GM23338 (cell line): ENCODE data around the gene PDE2A. TPM values are rescaled to one million over a fixed set of nuclear protein-coding genes. Genes with fewer than 3 reads are reported as not detected.
A peak's percentile ranks its signal among the peaks of the same experiment; 100 is the strongest.

Experiments used
- ATAC-seq: fragments of 200-7000 bp; cut with Tn5 transposase; 3 replicates; pipeline ENCODE4 v1.9.1; 2020
- DNase-seq: peaks from one replicate; pipeline ENCODE4 v3.0.0-alpha.2; 2015; ENCODE audit warnings: low spot score
- H2AFZ ChIP-seq: fragments of 200-600 bp; sonication (generic); 2 replicates; pipeline ENCODE4 v1.8.0; 2016; ENCODE audit warnings: antibody characterized with exemption, mild to moderate bottlenecking, moderate library complexity
- H3F3A ChIP-seq: fragments of 200-600 bp; sonication (generic); replicated peaks from 2 replicates; pipeline ENCODE4 v1.8.0; 2017; ENCODE audit warnings: antibody characterized with exemption, mixed run types, low read depth
- H3K27ac ChIP-seq: fragments of 200-600 bp; sonication (generic); 2 replicates; pipeline ENCODE4 v1.6.1; 2016; ENCODE audit warnings: low read depth
- H3K27me3 ChIP-seq: fragments of 200-600 bp; sonication (generic); 2 replicates; pipeline ENCODE4 v1.8.0; 2016; ENCODE audit warnings: mild to moderate bottlenecking, mixed run types, moderate library complexity; ENCODE audit not compliant: insufficient read depth
- H3K36me3 ChIP-seq: fragments of 200-600 bp; sonication (generic); 2 replicates; pipeline ENCODE4 v1.8.0; 2016; ENCODE audit warnings: mild to moderate bottlenecking; ENCODE audit not compliant: insufficient read depth
- H3K4me1 ChIP-seq: fragments of 200-600 bp; sonication (generic); 2 replicates; pipeline ENCODE4 v1.8.0; 2016; ENCODE audit warnings: mild to moderate bottlenecking, moderate library complexity; ENCODE audit not compliant: insufficient read depth
- H3K4me2 ChIP-seq: fragments of 200-600 bp; sonication (generic); 2 replicates; pipeline ENCODE4 v1.7.1; 2017; ENCODE audit warnings: mixed run types
- H3K4me3 ChIP-seq: fragments of 200-600 bp; sonication (generic); 2 replicates; pipeline ENCODE4 v1.6.1; 2016; ENCODE audit warnings: mixed run types
- H3K79me2 ChIP-seq: fragments of 200-600 bp; sonication (generic); replicated peaks from 2 replicates; pipeline ENCODE4 v1.8.0; 2017; ENCODE audit warnings: mild to moderate bottlenecking; ENCODE audit not compliant: insufficient read depth
- H3K9me2 ChIP-seq: fragments of 200-600 bp; sonication (generic); 2 replicates; pipeline ENCODE4 v1.8.0; 2017; ENCODE audit not compliant: insufficient read depth
- H4K20me1 ChIP-seq: fragments of 200-600 bp; sonication (generic); replicated peaks from 2 replicates; pipeline ENCODE4 v1.8.0; 2017; ENCODE audit warnings: mild to moderate bottlenecking; ENCODE audit not compliant: insufficient read depth
- H3K27ac Mint-ChIP-seq: 2 replicates; pipeline ENCODE4 v1.8.0; 2020; ENCODE audit warnings: inconsistent platforms, mild to moderate bottlenecking, moderate library complexity, mixed read lengths
- H3K27me3 Mint-ChIP-seq: 3 replicates; pipeline ENCODE4 v1.8.0; 2022; ENCODE audit warnings: low read depth, mild to moderate bottlenecking, moderate library complexity, mixed read lengths, inconsistent platforms; ENCODE audit not compliant: insufficient read depth, poor library complexity
- H3K36me3 Mint-ChIP-seq: 3 replicates; pipeline ENCODE4 v1.8.0; 2021; ENCODE audit warnings: low read depth, mild to moderate bottlenecking, inconsistent platforms, moderate library complexity, mixed read lengths
- H3K4me1 Mint-ChIP-seq: 3 replicates; pipeline ENCODE4 v1.8.0; 2020; ENCODE audit warnings: mild to moderate bottlenecking, inconsistent platforms, mixed read lengths
- H3K4me3 Mint-ChIP-seq: 3 replicates; pipeline ENCODE4 v1.8.0; 2021; ENCODE audit warnings: moderate library complexity, mild to moderate bottlenecking, inconsistent platforms, mixed read lengths
- H3K9me3 Mint-ChIP-seq: 3 replicates; pipeline ENCODE4 v1.8.0; 2020; ENCODE audit warnings: moderate library complexity, mild to moderate bottlenecking, inconsistent platforms, mixed read lengths
- CREB1 ChIP-seq: fragments of 250-450 bp; sonication (Bioruptor Pico); IDR thresholded peaks from 2 replicates; pipeline ENCODE4 v1.5.0; 2020; ENCODE audit warnings: low read depth, mild to moderate bottlenecking, moderate library complexity
- CTCF ChIP-seq, 2 experiments: fragments of 200-600 bp in 1 of 2; sonication (generic) in 1 of 2; conservative IDR thresholded peaks; 2 replicates each; pipeline versions ENCODE4 v1.5.1 to v1.6.1; 2016 to 2017; ENCODE audit warnings: antibody characterized with exemption in 2 of 2, low read depth in 2 of 2, mild to moderate bottlenecking in 2 of 2, moderate library complexity in 1 of 2
- ETS1 ChIP-seq: IDR thresholded peaks from 2 replicates; pipeline ENCODE4 v1.6.1; 2016; ENCODE audit warnings: antibody characterized with exemption
- EZH2 ChIP-seq: fragments of 200-600 bp; sonication (generic); IDR thresholded peaks from one replicate; pipeline ENCODE4 v1.8.0; 2017; ENCODE audit warnings: antibody characterized with exemption, mild to moderate bottlenecking, low read depth; ENCODE audit not compliant: unreplicated experiment
- JUNB ChIP-seq: IDR thresholded peaks from one replicate; pipeline ENCODE4 v1.6.1; 2016; ENCODE audit warnings: antibody characterized with exemption; ENCODE audit not compliant: unreplicated experiment
- POLR2AphosphoS5 ChIP-seq: IDR thresholded peaks from 2 replicates; pipeline ENCODE4 v1.6.1; 2016; ENCODE audit warnings: antibody characterized with exemption, low read depth
- REST ChIP-seq: IDR thresholded peaks from one replicate; pipeline ENCODE4 v1.6.1; 2018; ENCODE audit warnings: antibody characterized with exemption; ENCODE audit not compliant: unreplicated experiment
- STAT1 ChIP-seq: IDR thresholded peaks from one replicate; pipeline ENCODE4 v1.6.1; 2016; ENCODE audit warnings: antibody characterized with exemption; ENCODE audit not compliant: unreplicated experiment
- ZNF331 ChIP-seq: fragments of 250-450 bp; sonication (Bioruptor Pico); IDR thresholded peaks from 2 replicates; pipeline ENCODE4 v1.5.0; 2020; ENCODE audit warnings: low read depth, mild to moderate bottlenecking, moderate library complexity
- ZNF462 ChIP-seq: fragments of 250-450 bp; sonication (Bioruptor Pico); IDR thresholded peaks from 2 replicates; pipeline ENCODE4 v1.5.0; 2020; ENCODE audit warnings: mild to moderate bottlenecking, moderate library complexity
- polyA plus RNA-seq: library from polyadenylated mRNA; unstranded; fragments of >200 nt; fragmentation: Nextera tagmentation; extraction: Ambion mirVana; gene quantifications from 2 replicates; pipeline ENCODE4 v1.2.1, GENCODE V29; 2016
- total RNA-seq: library from RNA; depleted of rRNA; stranded (reverse); fragments of >200 nt; shearing (Covaris generic); gene quantifications from 2 replicates; pipeline ENCODE4 v1.2.3, GENCODE V29; 2014

PDE2A gene
- total and polyA plus RNA-seq, 2 experiments from 2014 or later: 4.3 to 16.2 TPM

GRCh38 chr11:72643547-72643946 lies 30.7 kb downstream of the PDE2A start (continued):
- no peak for TF ChIP-seq REST
- no peak for TF ChIP-seq POLR2AphosphoS5
- TF ChIP-seq ETS1: no peak

GRCh38 chr11:72642884-72643522 lies 31.2 kb downstream of the PDE2A start:
- no peaks in the 10 kb centered on the region; the same call in 1 of the 2 replicates for H3K4me1 ChIP-seq
- no peaks in the 10 kb centered on the region for H3K36me3 ChIP-seq
- peak overlapping the region; percentile 82 for H3K4me2 ChIP-seq
- Mint-ChIP-seq H3K4me1 (no peaks in the 10 kb centered on the region; the same call in 2 of the 3 replicates), H3K36me3 (no peaks in the 10 kb centered on the region), H3K4me3 (peak overlapping the region; percentile 62), H3K27ac (no peak overlapping the region), H3K27me3 (peaks cover 12% of the 10 kb centered on the region), H3K9me3 (no peaks in the 10 kb centered on the region)
- no peaks in the 10 kb centered on the region for H3K79me2 ChIP-seq
- H3K27ac ChIP-seq: no peak overlapping the region
- peak; percentile 86 for ATAC-seq
- peak overlapping the region; percentile 66 for H3K4me3 ChIP-seq
- H3K27me3 ChIP-seq: peaks cover 44% of the 10 kb centered on the region
- H3K9me2 ChIP-seq: no peaks in the 10 kb centered on the region
- no peaks in the 10 kb centered on the region for H3F3A ChIP-seq
- no peaks in the 10 kb centered on the region; the same call in 1 of the 2 replicates for H4K20me1 ChIP-seq
- H2AFZ ChIP-seq: peak overlapping the region; percentile 78
- peak; percentile 72 for DNase-seq
- TF ChIP-seq ZNF331 (CRISPR knock-in tag) (no peak), ZNF462 (CRISPR knock-in tag) (no peak), STAT1 (no peak), CREB1 (CRISPR knock-in tag) (peak; percentile 15; the same call in 1 of the 2 replicates), EZH2 (no peak), CTCF (conservative IDR thresholded peaks at IDR 0.05; ENCODE audit: low read depth in 2 of 2) (peak; percentile 68 to 89), JUNB (no peak)
